Measurements from ENCODE around the gene POMGNT2.

POMGNT2 gene

DNA sequence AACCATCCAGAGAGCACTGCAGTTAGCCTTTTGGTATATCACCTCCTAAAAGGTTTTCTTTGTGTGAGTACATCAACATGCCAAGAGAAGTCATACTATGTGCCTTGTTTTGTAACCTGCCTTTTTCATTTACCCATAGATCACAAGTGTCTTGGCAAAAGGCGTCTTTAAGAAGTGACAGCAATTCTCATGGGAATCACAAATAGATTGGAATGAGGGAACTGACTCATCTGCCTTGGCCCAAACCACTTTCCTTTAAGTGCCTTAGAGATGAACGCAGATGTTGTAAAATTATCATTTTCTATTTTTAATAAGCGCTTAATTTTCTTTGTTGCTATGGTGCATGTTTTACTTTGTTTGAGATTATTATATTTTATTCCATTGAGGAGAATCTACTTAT is 20.7 kb upstream of the POMGNT2 start:
- no peak for DNase-seq (ENCODE audit: low read depth)
- in situ Hi-C loops (cut with HindIII; ENCODE audit: low sequenced_read_pairs): loop anchor here (5.0 to 10.0 kb wide), 2 partner anchors 94 to 162 kb away; no protein-coding TSS in a partner anchor
- no peak overlapping the region for H3K4me3 ChIP-seq (ENCODE audit: low read depth, low read length)
- TF ChIP-seq, protein P1, sequence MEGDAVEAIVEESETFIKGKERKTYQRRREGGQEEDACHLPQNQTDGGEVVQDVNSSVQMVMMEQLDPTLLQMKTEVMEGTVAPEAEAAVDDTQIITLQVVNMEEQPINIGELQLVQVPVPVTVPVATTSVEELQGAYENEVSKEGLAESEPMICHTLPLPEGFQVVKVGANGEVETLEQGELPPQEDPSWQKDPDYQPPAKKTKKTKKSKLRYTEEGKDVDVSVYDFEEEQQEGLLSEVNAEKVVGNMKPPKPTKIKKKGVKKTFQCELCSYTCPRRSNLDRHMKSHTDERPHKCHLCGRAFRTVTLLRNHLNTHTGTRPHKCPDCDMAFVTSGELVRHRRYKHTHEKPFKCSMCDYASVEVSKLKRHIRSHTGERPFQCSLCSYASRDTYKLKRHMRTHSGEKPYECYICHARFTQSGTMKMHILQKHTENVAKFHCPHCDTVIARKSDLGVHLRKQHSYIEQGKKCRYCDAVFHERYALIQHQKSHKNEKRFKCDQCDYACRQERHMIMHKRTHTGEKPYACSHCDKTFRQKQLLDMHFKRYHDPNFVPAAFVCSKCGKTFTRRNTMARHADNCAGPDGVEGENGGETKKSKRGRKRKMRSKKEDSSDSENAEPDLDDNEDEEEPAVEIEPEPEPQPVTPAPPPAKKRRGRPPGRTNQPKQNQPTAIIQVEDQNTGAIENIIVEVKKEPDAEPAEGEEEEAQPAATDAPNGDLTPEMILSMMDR (IDR thresholded peaks at IDR 0.05; ENCODE audit: low read depth, low read length, missing control alignments): no peak

DNA sequence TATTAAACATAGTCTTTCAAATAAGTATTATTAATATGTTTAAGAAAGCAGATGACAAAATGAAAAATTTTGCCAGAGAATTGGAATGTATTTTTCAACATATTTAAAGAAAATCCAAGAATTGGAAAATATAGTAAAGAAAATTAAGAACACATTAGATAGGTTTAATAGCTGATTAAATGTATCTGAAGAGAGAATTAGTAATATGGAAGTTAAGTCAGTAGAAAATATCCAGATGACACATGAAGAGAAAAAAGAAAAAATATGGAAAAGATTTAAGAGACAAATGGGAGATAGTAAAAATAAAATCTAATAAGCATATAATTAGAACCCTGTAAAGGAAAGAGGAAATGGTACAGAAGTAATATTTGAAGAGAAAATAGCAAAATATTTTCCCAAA is 18.0 kb upstream of the POMGNT2 start:
- TF ChIP-seq, protein P1 (IDR thresholded peaks at IDR 0.05; ENCODE audit: low read depth, low read length, missing control alignments): no peak
- DNase-seq (ENCODE audit: low read depth): no peak
- in situ Hi-C loops (cut with HindIII; ENCODE audit: low sequenced_read_pairs): loop anchor here (10.0 kb wide), 1 partner anchor 159 kb away; no protein-coding TSS in a partner anchor
- no peak overlapping the region for H3K4me3 ChIP-seq (ENCODE audit: low read depth, low read length)

DNA sequence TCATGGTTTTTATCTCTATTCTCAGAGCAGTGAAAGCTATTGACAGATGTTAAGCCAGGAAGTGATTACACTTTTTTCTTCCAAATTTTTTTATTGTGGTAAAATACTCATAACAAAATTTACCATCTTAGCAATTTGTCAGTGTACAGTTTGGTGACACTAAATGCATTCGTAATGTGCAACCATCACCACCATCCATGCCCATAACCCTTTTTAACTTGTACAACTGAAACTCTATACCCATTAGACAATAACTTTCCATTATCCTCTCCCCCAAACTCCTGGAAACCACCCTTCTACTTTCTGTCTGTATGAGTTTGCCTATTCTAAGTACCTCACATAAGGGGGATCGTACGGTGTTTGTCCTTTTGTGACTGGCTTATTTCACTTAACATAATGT is 15.1 kb upstream of the POMGNT2 start:
- DNase-seq (ENCODE audit: low read depth): no peak
- TF ChIP-seq, protein P1 (IDR thresholded peaks at IDR 0.05; ENCODE audit: low read depth, low read length, missing control alignments): no peak
- in situ Hi-C loops (cut with HindIII; ENCODE audit: low sequenced_read_pairs): loop anchor here (10.0 kb wide), 1 partner anchor 156 kb away; no protein-coding TSS in a partner anchor
- no peak overlapping the region for H3K4me3 ChIP-seq (ENCODE audit: low read depth, low read length)

DNA sequence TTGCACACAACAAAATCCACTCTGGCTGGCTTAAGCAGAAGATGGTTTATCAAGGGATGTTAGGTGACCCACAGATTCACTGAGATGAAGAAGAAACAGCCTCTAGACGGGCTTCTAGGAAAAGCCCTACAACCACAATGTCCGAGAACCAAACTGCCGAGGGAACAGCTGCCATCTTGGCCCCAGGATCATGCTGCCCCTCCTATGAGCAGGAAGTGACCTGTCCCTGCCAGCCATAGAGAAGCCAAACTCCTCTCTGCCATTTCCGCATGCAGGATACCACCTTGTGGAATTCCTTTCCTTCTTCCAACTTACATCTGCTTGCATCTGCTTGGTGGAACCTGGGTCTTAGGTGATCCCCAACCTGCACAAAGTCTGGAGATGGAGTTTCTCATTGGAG is 11.4 kb upstream of the POMGNT2 start:
- in situ Hi-C loops (cut with HindIII; ENCODE audit: low sequenced_read_pairs): no loop called here
- TF ChIP-seq, protein P1 (IDR thresholded peaks at IDR 0.05; ENCODE audit: low read depth, low read length, missing control alignments): no peak
- H3K4me3 ChIP-seq (ENCODE audit: low read depth, low read length): no peak overlapping the region
- DNase-seq (ENCODE audit: low read depth): no peak

DNA sequence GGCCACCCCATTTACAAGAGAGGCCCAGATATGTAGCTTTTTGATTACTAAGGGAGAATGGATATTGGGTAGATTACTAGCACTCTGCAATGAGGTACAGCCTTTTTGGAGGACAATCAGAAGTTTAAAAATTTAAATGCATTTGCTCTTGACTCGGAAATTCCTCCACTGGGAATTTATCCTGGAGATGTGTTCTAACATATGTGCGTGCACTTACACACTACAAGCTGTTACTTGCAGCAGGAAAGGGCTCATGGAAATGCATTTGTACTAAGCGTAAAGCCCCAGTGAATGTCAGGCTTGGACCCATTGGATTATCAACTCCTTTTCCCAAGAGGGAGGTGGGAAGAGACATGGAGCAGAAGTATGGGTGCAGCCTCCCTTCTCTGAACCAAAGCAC is 7.8 kb upstream of the POMGNT2 start:
- TF ChIP-seq, protein P1 (IDR thresholded peaks at IDR 0.05; ENCODE audit: low read depth, low read length, missing control alignments): no peak
- no peak for DNase-seq (ENCODE audit: low read depth)
- H3K4me3 ChIP-seq (ENCODE audit: low read depth, low read length): no peak overlapping the region
- in situ Hi-C loops (cut with HindIII; ENCODE audit: low sequenced_read_pairs): no loop called here

DNA sequence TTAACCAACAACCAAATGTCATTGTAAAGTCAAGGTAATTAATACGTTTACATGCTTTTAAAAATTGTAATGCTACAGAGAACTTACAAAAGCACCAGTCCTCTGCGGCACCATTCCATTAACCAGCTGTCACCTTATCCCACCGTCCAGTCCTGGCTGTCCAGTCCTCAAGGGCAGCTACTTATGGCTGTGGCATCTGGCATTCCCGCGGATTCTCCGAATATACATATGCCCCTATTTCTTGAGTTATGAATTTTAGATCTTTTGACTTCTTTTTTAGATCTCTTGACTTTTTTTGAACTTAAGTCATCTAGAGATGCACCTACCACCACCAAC is 382 bp upstream of the POMGNT2 start:
- in situ Hi-C loops (cut with HindIII; ENCODE audit: low sequenced_read_pairs): no loop called here
- H3K4me3 ChIP-seq (ENCODE audit: low read depth, low read length): peak overlapping the region; percentile 80

More for the DNA sequence above, 382 bp upstream of the POMGNT2 start:
- TF ChIP-seq, protein P1 (IDR thresholded peaks at IDR 0.05; ENCODE audit: low read depth, low read length, missing control alignments): no peak
- no peak for DNase-seq (ENCODE audit: low read depth)
